ENCODE results near the gene INKA1. TPM values are rescaled to one million over a fixed set of nuclear protein-coding genes. Genes with fewer than 3 reads are reported as not detected.

INKA1 gene
- total RNA-seq, result 2.5 and 7.5 TPM in 2 replicates

GRCh38 chr3:49802719-49803464 is at the start of gene INKA1:
TSS of gene INKA1 (plus strand) at chr3:49803261. CDS start at chr3:49803393, 132 bp downstream.

GRCh38 chr3:49786357-49787181 is 16.5 kb upstream of the INKA1 start, which contains the start of gene IP6K1:
TSS of gene IP6K1 (minus strand) at chr3:49786542. CDS start at chr3:49748040, 38,502 bp downstream.

GRCh38 chr3:49799761-49800160 is 3.3 kb upstream of the INKA1 start, which contains the start of gene CDHR4:
TSS of gene CDHR4 (minus strand) at chr3:49799873. CDS start at chr3:49799812, 61 bp downstream.

GRCh38 chr3:49813497-49814174 is 10.6 kb downstream of the INKA1 start, which contains the start of gene UBA7:
TSS of gene UBA7 (minus strand) at chr3:49813953. CDS start at chr3:49813787, 166 bp downstream.

Other genes starting within 250 kb of the INKA1 start
- gene BSN, start 248.8 kb upstream of the INKA1 start, total RNA-seq, result under 0.01 TPM in 1 of 2 replicates, not detected in the other
- 139 and 163 TPM in 2 replicates for gene APEH, start 128.9 kb upstream of the INKA1 start, total RNA-seq
- 3.7 and 4.8 TPM in 2 replicates for gene MST1, start 113.8 kb upstream of the INKA1 start, total RNA-seq
- 22.5 and 30.6 TPM in 2 replicates for gene RNF123, start 113.7 kb upstream of the INKA1 start, total RNA-seq
- 1.2 TPM in 1 of 2 replicates, not detected in the other for gene AMIGO3, start 83.6 kb upstream of the INKA1 start, total RNA-seq
- 51.2 and 89.7 TPM in 2 replicates for gene GMPPB, start 79.3 kb upstream of the INKA1 start, total RNA-seq
- 25.1 and 30.5 TPM in 2 replicates for gene IP6K1, start 16.7 kb upstream of the INKA1 start, total RNA-seq
- not detected in 2 replicates for gene CDHR4, start 3.4 kb upstream of the INKA1 start, total RNA-seq
- gene UBA7, start 10.7 kb downstream of the INKA1 start, total RNA-seq, result 36.3 and 41.8 TPM in 2 replicates
- 8.9 and 10.7 TPM in 2 replicates for gene TRAIP, start 53.3 kb downstream of the INKA1 start, total RNA-seq
- not detected in 2 replicates for gene CAMKV, start 66.6 kb downstream of the INKA1 start, total RNA-seq
- under 0.01 and 0.53 TPM in 2 replicates for gene MST1R, start 100.6 kb downstream of the INKA1 start, total RNA-seq
- gene MON1A, start 126.5 kb downstream of the INKA1 start, total RNA-seq, result 22.0 and 26.5 TPM in 2 replicates
- 28.0 and 28.9 TPM in 2 replicates for gene RBM6, start 136.9 kb downstream of the INKA1 start, total RNA-seq